Stimulated activated CD4-positive, alpha-beta T cell treated with anti-CD3 and anti-CD28 coated beads, Interleukin-4, amount 100 ng/mL, for 4 hours (primary cell): ENCODE data around the gene TMEM62.
"Not testable (repeated sequence)": the region's sequence is repeated elsewhere in the genome, so short reads cannot be mapped to it uniquely, and the experiment has no call there.

ENCODE experiments used
- DNase-seq, 2 experiments: peaks; one replicate each; pipeline ENCODE4 v3.0.0-alpha.2; 2020

TMEM62 gene

GRCh38 chr15:43184407-43185124, 51.2 kb downstream of the TMEM62 start:
- DNase-seq: no peak

DNA sequence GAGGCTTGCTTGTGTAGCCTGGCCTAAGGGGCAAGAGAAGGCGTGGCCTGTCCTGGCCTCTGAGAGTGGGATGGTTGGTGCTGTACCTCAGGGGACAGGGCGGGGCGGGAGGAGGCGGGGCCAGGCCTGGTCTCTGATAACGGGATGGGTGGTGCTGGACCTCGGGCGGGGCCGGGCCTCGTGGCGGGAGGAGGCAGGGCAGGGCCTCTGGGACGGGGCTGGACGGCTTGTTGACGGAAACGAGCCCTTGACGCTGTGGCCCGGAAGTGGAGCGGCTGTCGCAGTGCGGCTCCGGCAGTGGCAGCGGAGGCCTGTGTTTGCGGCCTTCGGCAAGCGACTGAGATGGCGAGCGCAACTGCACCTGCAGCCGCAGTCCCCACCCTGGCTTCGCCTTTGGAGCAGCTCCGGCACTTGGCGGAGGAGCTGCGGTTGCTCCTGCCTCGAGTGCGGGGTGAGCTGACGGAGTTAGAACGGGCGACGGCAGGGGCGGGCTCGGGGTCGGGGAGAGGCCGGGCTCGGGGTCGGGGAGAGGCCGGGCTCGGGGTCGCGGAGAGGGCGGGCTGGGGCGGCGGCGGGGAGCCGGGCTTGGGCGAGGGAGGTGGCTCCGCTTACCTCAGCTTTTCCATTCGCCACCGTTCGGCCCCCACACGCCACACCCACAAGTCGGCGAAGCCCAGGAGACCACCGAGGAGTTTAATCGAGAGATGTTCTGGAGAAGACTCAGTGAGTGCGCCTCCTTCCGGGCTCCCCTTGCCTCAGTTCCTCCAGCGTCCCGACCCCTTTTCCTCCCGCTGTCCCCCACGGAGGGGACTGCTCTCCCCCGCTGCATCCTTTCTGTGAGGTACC, 52.0 kb downstream of the TMEM62 start, which contains the start of gene CCNDBP1:
Gene CCNDBP1, plus strand, starts transcription at position 247 of the 846 bp plus-strand sequence. Its CDS starts 96 bp downstream, at position 343.
- DNase-seq: peak; percentile 76 to 87

- DNase-seq: no peak
Observed at GRCh38 chr15:43186003-43186353, 52.6 kb downstream of the TMEM62 start.

- DNase-seq: no peak
Observed at GRCh38 chr15:43187544-43188155, 54.3 kb downstream of the TMEM62 start.

DNA sequence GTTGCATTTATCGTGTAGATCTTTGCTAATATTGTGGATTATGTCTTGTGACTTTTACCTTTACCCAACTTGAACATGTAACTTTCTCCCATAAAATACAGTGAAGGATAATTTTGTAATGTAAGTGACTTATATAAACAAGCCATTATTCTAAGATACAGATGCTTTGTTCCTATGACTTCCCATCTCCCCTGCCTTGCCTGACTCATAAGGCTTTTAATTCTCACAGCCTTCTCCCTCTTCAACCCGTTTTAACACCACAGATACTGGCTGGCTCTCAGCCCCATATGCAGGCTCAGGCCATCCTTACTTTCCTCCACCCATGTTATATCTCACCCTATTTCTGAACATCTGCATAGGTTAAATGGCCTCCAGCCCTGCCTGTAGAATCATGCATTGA, 55.9 kb downstream of the TMEM62 start:
- no peak for DNase-seq

DNA sequence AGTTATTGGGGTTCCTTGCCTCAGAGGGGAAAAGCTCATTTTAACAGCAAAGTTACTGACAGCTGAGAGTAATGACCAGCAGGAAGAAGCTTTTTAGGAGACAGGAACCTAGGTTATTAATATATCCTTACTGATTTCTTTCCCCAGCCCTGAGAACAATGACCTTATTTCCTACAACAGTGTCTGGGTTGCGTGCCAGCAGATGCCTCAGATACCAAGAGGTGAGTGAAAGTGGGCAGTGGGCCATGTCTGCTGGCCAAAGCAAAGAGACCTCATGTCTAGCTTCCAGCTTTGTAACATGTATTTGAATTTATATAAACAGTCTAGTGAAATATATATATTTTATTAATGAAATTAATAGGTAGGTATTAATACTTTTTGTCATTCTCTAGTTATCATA, 56.8 kb downstream of the TMEM62 start:
- no peak for DNase-seq

DNA sequence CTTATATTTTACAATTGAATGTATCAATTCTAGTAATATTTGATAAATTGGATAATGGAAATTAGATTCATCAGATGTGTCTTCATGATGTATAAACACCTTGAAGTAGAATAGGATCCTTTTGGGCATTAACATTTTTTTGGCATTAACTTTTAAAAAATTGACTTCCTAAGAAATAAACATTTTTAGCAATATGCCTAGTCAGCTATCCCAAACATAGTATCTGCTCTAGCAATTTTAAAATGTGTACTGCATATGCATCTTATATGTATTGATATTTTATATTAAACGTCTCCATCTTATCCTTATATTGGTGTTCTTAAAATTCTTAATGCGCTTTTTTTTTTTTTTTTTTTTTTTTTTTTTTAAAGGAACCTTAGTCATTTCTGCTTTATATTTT, 60.3 kb downstream of the TMEM62 start:
- DNase-seq: no peak

DNA sequence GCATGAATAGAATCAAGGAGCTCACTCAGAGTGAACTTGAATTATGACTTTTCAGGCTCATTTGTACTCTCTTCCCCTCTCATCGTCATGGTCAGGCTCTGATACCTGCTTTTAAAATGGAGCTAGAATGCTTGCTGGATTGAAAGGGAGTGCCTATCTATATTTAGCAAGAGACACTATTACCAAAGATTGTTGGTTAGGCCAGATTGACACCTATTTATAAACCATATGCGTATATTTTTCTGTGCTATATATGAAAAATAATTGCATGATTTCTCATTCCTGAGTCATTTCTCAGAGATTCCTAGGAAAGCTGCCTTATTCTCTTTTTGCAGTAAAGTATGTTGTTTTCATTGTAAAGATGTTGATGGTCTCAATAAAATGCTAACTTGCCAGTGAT, 61.4 kb downstream of the TMEM62 start:
- no peak for DNase-seq

- DNase-seq: no peak
Observed at GRCh38 chr15:43196760-43197548, 63.6 kb downstream of the TMEM62 start.

GRCh38 chr15:43197773-43198172, 64.4 kb downstream of the TMEM62 start:
- not testable (repeated sequence) for DNase-seq

GRCh38 chr15:43198556-43198955, 65.2 kb downstream of the TMEM62 start:
- not testable (repeated sequence) for DNase-seq

- DNase-seq: no peak
Observed at GRCh38 chr15:43198992-43199391, 65.6 kb downstream of the TMEM62 start.

DNA sequence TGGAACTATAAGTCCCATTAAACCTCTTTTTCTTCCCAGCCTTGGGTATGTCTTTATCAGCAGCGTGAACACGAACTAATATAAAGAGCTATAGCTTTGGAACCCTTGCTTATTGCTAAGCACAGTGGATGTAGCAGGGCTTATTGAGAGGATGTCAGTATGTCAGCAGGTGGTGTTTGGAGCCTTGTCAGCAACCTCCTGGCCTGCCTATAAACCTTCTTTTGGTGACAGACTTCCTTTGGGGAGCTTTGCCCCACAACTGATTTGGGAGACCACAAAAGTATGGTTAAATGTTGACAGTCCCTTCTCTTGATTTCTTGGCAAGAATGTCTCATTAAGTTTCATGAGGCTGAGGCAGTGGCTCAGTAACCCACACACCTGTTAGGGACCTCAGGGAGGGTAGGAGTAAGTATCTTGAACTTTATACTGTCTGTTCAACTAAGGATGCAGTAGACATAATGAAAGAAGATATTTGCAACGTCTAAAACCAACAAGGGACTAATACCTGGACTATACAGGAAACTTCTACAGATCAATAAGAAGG, 66.6 kb downstream of the TMEM62 start:
- DNase-seq: no peak

DNA sequence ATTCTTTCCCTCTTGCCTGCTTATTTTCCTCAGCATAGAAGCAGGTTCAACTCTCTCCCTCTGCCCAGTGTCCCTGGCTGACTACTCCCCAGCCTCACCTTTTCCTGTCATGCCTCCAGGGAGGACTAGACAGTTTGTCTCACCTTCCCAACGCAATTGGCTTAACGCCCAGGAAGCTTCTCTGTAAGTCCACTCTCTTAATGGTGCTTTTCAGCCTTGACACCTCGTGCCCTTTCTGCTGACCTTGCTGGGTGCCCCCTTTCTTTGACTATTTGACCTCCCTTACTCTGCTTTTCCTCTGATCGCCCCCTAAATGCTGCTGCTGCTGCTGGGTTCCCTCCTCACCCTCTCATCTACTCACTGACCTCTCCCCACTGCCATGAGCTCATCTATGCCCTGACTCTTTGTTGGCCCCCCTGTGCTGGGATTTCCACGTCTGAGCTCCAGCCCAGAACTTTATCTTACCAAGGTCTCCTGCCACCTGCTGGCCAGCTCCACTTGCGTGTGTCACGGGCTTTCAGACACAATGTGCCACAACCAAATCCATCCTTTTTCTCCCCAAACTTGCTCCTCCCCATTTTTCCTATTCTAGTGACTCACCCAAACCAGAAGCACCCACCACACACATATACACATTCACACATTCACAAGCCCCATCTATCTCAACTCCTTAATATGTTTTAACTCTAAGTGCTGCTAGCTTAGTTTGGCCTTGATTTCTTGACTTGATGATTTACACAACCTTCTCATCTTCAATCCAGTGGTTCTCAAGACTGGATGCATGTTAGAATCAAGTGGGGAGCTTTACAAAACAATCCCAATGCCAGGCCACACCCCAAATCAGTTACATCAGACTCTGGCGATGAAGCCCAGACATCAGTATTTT, 70.9 kb downstream of the TMEM62 start:
- peak; percentile 32 to 40 for DNase-seq

DNA sequence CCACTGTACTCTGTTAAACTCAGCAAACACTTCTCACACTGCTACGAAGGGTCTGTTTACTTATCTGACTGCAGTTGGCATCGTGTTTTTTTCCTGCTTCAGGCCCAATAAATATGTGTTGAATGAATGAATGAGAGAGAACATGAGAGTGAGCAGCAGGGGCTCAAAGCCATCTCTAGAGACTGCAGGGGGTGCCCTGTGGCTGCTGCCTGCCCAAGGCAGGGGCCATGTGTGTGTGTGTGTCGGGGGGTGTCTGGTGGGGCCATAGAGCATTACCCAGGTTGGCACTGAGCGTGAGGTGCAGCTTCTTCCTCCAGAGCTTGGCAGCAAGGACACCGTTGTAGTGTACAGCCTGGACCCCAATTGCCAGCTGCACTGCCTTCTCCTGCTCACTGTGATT, 72.7 kb downstream of the TMEM62 start:
- DNase-seq: no peak

GRCh38 chr15:43207024-43207423, 73.6 kb downstream of the TMEM62 start:
- DNase-seq: no peak

DNA sequence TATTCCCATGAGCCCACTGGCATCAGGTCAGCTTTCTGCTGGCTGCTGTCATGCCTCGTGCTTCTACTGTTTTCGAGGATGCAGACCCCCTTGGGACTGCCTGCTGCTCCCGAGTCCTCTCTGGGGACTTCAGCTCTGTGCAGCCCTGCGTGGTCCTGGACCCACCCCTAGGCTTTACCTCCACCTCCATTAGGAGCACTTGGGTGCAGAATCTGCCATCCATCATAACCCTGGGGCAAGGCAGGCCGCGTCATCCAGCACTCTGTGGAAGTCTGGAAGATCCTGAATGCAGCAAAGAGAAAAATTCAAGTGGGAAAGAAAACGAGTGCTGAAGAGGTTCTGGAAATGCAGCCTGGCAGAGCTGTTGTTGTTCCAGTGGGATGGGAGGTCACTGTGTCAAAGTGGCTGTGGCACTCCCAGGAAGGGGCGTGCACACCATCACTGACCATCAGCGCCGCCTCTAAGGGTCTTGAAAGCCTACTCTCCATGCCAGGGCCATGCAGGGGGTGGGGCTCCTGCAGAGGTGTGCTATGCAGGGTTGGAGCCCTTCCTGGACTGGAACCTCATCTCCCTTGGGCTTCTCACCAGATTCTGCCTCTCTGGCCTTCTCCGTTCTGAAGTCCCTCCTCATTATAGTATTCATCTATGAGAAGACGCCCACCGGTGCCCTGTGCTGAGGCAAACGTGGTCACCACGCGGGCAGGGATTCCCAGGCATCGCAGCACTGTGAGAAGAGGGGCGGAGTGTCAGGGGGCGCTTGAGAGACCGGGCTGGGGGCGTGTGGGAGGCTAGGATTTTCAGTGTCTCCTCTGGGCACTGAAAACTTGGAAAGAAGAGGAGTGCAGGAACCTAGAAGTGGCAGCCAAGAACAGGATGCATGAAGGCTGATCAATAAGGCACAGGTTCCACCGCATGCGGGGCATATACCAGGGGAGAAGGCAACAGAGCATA, 74.9 kb downstream of the TMEM62 start:
- no peak for DNase-seq

- DNase-seq: no peak
Observed at GRCh38 chr15:43209059-43209824, 75.9 kb downstream of the TMEM62 start.

DNA sequence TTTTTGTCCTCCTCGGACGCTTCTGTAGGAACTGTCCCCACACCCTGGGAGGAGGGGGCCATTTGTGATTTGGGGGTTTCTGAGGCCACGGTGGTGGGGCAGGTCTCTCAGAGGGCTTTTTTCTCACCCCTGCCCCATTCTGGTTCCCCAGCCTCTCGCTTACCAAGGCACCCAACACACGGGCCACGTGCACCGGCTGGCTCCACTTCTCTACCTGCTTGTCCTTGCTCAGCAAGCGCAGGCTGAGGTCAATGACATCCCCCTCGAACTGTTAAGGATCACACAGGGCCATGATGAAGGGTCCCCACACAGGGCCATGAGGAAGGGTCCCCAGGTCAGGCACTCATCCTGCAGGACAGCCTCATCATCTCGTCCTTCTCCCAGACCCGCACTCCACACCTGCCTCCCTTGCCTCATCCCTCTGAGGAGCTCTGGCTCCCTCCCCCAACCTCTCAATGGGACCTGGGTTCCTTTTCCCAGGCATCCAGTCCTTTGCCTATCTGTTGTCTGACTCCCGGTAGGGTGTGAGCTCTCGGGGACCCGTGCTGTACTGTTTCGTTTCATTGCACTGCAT, 76.9 kb downstream of the TMEM62 start:
- DNase-seq: no peak
